Fibroblast of mammary gland (primary cell): ENCODE results near the gene LIN7C.

Source experiments
- DNase-seq: peaks from one replicate; pipeline ENCODE4 v3.0.0-alpha.2; 2010; ENCODE audit warnings: low read depth
- H3K4me3 ChIP-seq: 2 replicates; pipeline ENCODE4 v1.5.1; 2011; ENCODE audit warnings: low read depth, mild to moderate bottlenecking, low read length, moderate library complexity; ENCODE audit not compliant: control insufficient read depth
- CTCF ChIP-seq: conservative IDR thresholded peaks from 2 replicates; pipeline ENCODE4 v1.5.1; 2011; ENCODE audit warnings: low read depth, low read length, inconsistent platforms; ENCODE audit not compliant: control insufficient read depth, insufficient read depth

LIN7C gene

GRCh38 chr11:27444801-27445215, 61.8 kb downstream of the LIN7C start:
- no peak overlapping the region for H3K4me3 ChIP-seq
- DNase-seq = no peak
- TF ChIP-seq CTCF = no peak
